Measurements from ENCODE around the gene SREBF2. TPM values are rescaled to one million over a fixed set of nuclear protein-coding genes. Genes with fewer than 3 reads are reported as not detected.

Gene SREBF2
- total and polyA plus RNA-seq, 2 donors (not counting 1 experiment from before 2014, with no cell fraction given) = 116 to 287 TPM

GRCh38 chr22:41805639-41806038, 27.3 kb upstream of the SREBF2 start:
- Histone ChIP-seq H3K4me2 (replicated peaks; ENCODE audit: low read depth, low read length, poor library complexity, severe bottlenecking) (no peak overlapping the region), H3K79me2 (ENCODE audit: control insufficient read depth, insufficient read depth, low read length) (peaks cover 47% of the 10 kb centered on the region), H2AFZ (ENCODE audit: insufficient read depth, low read depth, low read length, poor library complexity, severe bottlenecking) (no peak overlapping the region), H3K36me3 (replicated peaks in 1 of 2; ENCODE audit: control extremely low read depth in 1 of 2, control insufficient read depth in 1 of 2, extremely low read depth in 1 of 2, insufficient read depth in 2 of 2, low read length in 1 of 2) (peaks cover 0 to 12% of the 10 kb centered on the region in 2 experiments), H3K9me3 (ENCODE audit: control extremely low read depth in 1 of 3, control insufficient read depth in 2 of 3, insufficient read depth in 1 of 3, low read length in 2 of 3) (no peaks in the 10 kb centered on the region), H3K27me3 (replicated peaks in 1 of 4; ENCODE audit: control extremely low read depth in 1 of 4, control insufficient read depth in 3 of 4, insufficient read depth in 4 of 4, low read length in 3 of 4) (no peaks in the 10 kb centered on the region), H3K4me3 (ENCODE audit: control extremely low read depth in 1 of 5, extremely low read depth in 1 of 5, insufficient read depth in 1 of 5, low read depth in 2 of 5, low read length in 4 of 5) (no peak overlapping the region), H3K4me1 (ENCODE audit: control insufficient read depth in 2 of 2, insufficient read depth in 2 of 2, low read length in 2 of 2) (peaks cover 11% of the 10 kb centered on the region in 2 donors), H3K9ac (ENCODE audit: low read length) (no peak overlapping the region), H4K20me1 (ENCODE audit: control insufficient read depth, insufficient read depth, low read length, poor library complexity, severe bottlenecking) (no peaks in the 10 kb centered on the region), H3K27ac (ENCODE audit: low read length in 2 of 2) (no peak overlapping the region)
- ChIA-PET POLR2A (interaction anchor here (0.6 to 0.7 kb wide), 2 partner anchors 135 to 137 kb away, joined by 3 to 5 read pairs; no protein-coding TSS in a partner anchor), CTCF (no interaction called here)
- Mint-ChIP-seq H3K4me3 (no peak overlapping the region), H3K4me1 (peaks cover 16% of the 10 kb centered on the region), H3K27ac (no peak overlapping the region), H3K27me3 (no peaks in the 10 kb centered on the region), H3K9me3 (ENCODE audit: insufficient read depth) (no peaks in the 10 kb centered on the region)
- TF ChIP-seq EZH2 (IDR thresholded peaks at IDR 0.05; ENCODE audit: borderline replicate concordance, insufficient read depth, low read depth, low read length, poor library complexity, severe bottlenecking) (no peak), CTCF (IDR thresholded peaks at IDR 0.05) (no peak)
- intact Hi-C loops (cut with micrococcal nuclease) = no loop called here
- no peak for ATAC-seq (ENCODE audit: low read depth)
- DNase-seq = no peak

DNA sequence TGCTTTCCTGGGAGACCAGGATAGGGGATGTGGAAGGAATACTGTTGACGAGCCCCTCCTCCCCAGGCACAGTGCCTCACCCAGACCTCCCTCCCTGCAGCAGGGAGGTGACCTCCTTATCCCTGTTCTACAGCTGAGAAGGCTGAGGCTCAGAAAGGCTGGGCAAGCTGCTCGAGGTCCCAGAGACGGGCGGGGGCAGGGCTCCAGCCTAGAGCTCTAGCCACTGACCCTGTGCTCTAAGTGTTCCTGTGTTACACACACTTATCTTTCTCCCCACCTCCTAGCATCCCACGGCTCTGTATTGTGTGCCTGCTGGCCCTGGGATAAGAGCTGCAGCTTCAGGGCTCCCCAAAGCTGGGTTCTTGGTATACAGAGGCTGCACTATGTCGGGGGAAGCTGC, 24.5 kb upstream of the SREBF2 start:
- no peak overlapping the region for H3K9ac ChIP-seq (ENCODE audit: low read length)
- no peak overlapping the region for H2AFZ ChIP-seq (ENCODE audit: insufficient read depth, low read depth, low read length, poor library complexity, severe bottlenecking)
- Mint-ChIP-seq H3K27ac (no peak overlapping the region), H3K9me3 (ENCODE audit: insufficient read depth) (no peaks in the 10 kb centered on the region), H3K4me1 (no peaks in the 10 kb centered on the region), H3K27me3 (no peaks in the 10 kb centered on the region), H3K4me3 (no peak overlapping the region)
- no peak overlapping the region for H3K27ac ChIP-seq (ENCODE audit: low read length in 2 of 2)
- TF ChIP-seq EZH2 (IDR thresholded peaks at IDR 0.05; ENCODE audit: borderline replicate concordance, insufficient read depth, low read depth, low read length, poor library complexity, severe bottlenecking) = no peak
- TF ChIP-seq CTCF (IDR thresholded peaks at IDR 0.05) = no peak
- no peaks in the 10 kb centered on the region for H3K9me3 ChIP-seq (ENCODE audit: control extremely low read depth in 1 of 3, control insufficient read depth in 2 of 3, insufficient read depth in 1 of 3, low read length in 2 of 3)
- peaks cover 31% of the 10 kb centered on the region for H3K79me2 ChIP-seq (ENCODE audit: control insufficient read depth, insufficient read depth, low read length)
- ATAC-seq (ENCODE audit: low read depth) (no peak), DNase-seq (no peak)
- POLR2A ChIA-PET = no interaction called here
- H3K27me3 ChIP-seq (replicated peaks in 1 of 4; ENCODE audit: control extremely low read depth in 1 of 4, control insufficient read depth in 3 of 4, insufficient read depth in 4 of 4, low read length in 3 of 4) = no peaks in the 10 kb centered on the region
- intact Hi-C loops (cut with micrococcal nuclease) = no loop called here
- WGBS (ENCODE audit: insufficient coverage) = 98% methylated on average over 5 of the region's 6 CpGs
- no peaks in the 10 kb centered on the region for H3K4me1 ChIP-seq (ENCODE audit: control insufficient read depth in 2 of 2, insufficient read depth in 2 of 2, low read length in 2 of 2)
- no peaks in the 10 kb centered on the region for H4K20me1 ChIP-seq (ENCODE audit: control insufficient read depth, insufficient read depth, low read length, poor library complexity, severe bottlenecking)
- CTCF ChIA-PET = interaction anchor here (1.2 kb wide), 1 partner anchor 111 kb away, joined by 5 read pairs; no protein-coding TSS in a partner anchor
- peaks cover 0 to 32% of the 10 kb centered on the region in 2 experiments for H3K36me3 ChIP-seq (replicated peaks in 1 of 2; ENCODE audit: control extremely low read depth in 1 of 2, control insufficient read depth in 1 of 2, extremely low read depth in 1 of 2, insufficient read depth in 2 of 2, low read length in 1 of 2)
- no peak overlapping the region for H3K4me2 ChIP-seq (replicated peaks; ENCODE audit: low read depth, low read length, poor library complexity, severe bottlenecking)
- H3K4me3 ChIP-seq (ENCODE audit: control extremely low read depth in 1 of 5, extremely low read depth in 1 of 5, insufficient read depth in 1 of 5, low read depth in 2 of 5, low read length in 4 of 5) = no peak overlapping the region
